Keratinocyte (primary cell): ENCODE results near the gene FRMD3.

Source experiments
- EZH2 ChIP-seq: IDR thresholded peaks from one replicate; pipeline ENCODE4 v1.6.1; 2012; ENCODE audit warnings: inconsistent platforms, mild to moderate bottlenecking, low read length, moderate library complexity
- TF ChIP-seq, protein P1 (sequence below), 3 experiments: IDR thresholded peaks in 1 of 3; conservative IDR thresholded peaks in 1 of 3; optimal IDR thresholded peaks in 1 of 3; 2 replicates in 2 of 3; 3 replicates in 1 of 3; pipeline versions ENCODE3 to v1.5.1; 2011; ENCODE audit warnings: low read length in 3 of 3, mild to moderate bottlenecking in 3 of 3, moderate library complexity in 2 of 3, control low read depth in 1 of 3, inconsistent platforms in 1 of 3; ENCODE audit not compliant: insufficient read depth in 2 of 3; ENCODE audit errors: extremely low read depth in 1 of 3

DNA sequence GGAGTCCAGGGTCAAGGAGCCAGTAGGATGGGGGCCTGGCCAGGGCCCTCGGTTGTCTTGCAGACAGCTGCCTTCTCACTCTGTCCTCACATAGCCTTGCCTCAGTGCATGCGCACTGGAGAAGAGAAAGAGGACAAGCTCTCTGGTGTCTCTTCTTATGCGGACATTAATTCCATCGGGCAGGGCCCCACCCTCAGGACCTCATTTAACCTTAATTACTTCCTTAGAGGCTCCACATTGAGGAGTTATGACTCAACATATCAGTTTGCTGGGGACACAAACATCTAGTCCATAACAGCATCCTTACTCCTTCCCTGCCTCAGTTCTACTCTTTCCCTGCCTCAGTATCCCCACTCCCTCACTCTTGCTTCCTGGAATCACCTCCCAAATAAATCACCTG lies 78.4 kb downstream of the FRMD3 start:
- TF ChIP-seq, protein P1, sequence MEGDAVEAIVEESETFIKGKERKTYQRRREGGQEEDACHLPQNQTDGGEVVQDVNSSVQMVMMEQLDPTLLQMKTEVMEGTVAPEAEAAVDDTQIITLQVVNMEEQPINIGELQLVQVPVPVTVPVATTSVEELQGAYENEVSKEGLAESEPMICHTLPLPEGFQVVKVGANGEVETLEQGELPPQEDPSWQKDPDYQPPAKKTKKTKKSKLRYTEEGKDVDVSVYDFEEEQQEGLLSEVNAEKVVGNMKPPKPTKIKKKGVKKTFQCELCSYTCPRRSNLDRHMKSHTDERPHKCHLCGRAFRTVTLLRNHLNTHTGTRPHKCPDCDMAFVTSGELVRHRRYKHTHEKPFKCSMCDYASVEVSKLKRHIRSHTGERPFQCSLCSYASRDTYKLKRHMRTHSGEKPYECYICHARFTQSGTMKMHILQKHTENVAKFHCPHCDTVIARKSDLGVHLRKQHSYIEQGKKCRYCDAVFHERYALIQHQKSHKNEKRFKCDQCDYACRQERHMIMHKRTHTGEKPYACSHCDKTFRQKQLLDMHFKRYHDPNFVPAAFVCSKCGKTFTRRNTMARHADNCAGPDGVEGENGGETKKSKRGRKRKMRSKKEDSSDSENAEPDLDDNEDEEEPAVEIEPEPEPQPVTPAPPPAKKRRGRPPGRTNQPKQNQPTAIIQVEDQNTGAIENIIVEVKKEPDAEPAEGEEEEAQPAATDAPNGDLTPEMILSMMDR (optimal IDR thresholded peaks at IDR 0.05 in 1 of 3, IDR thresholded peaks at IDR 0.05 in 1 of 3, conservative IDR thresholded peaks at IDR 0.05 in 1 of 3; ENCODE audit: extremely low read depth in 1 of 3, insufficient read depth in 2 of 3, low read length in 3 of 3), result no peak
- no peak for TF ChIP-seq EZH2
